Upper lobe of left lung (tissue), 6 donors: ENCODE measurements around the gene TMEM221. TPM values are rescaled to one million over a fixed set of nuclear protein-coding genes. Genes with fewer than 3 reads are reported as not detected.
"Not testable (repeated sequence)": the region's sequence is repeated elsewhere in the genome, so short reads cannot be mapped to it uniquely, and the experiment has no call there.

Experiments
- ATAC-seq, 2 donors: fragments of 200-7000 bp; cut with Tn5 transposase; one replicate each; pipeline ENCODE4 v1.9.1; 2022; ENCODE audit warnings: mild to moderate bottlenecking in 2 of 2, moderate library complexity in 2 of 2; ENCODE audit not compliant: low FRiP score in 2 of 2
- DNase-seq, 2 donors: peaks; one replicate each; pipeline ENCODE4 v3.0.0-alpha.2; 2019 to 2020
- H3K27ac ChIP-seq, 4 donors: fragments of 200-600 bp; sonication (generic); one replicate each; pipeline ENCODE4 v1.5.1; 2016 to 2019
- H3K27me3 ChIP-seq, 4 donors: fragments of 200-600 bp; sonication (generic); one replicate each; pipeline ENCODE4 v1.5.1; 2017 to 2019
- H3K36me3 ChIP-seq, 4 donors: fragments of 200-600 bp; sonication (generic); one replicate each; pipeline ENCODE4 v1.5.1; 2016 to 2019
- H3K4me1 ChIP-seq, 4 donors: fragments of 200-600 bp; sonication (generic); one replicate each; pipeline ENCODE4 v1.5.1; 2018 to 2019
- H3K4me3 ChIP-seq, 4 donors: fragments of 200-600 bp; sonication (generic); one replicate each; pipeline ENCODE4 v1.5.1; 2017 to 2019; ENCODE audit warnings: mild to moderate bottlenecking in 2 of 4, moderate library complexity in 1 of 4
- H3K9me3 ChIP-seq, 4 donors: fragments of 200-600 bp; sonication (generic); one replicate each; pipeline ENCODE4 v1.5.1; 2018 to 2019
- EP300 ChIP-seq, 4 donors: sonication (generic); formaldehyde crosslinking; IDR thresholded peaks; one replicate each; pipeline ENCODE4 v1.5.1; 2017; ENCODE audit warnings: antibody characterized with exemption in 4 of 4, control low read depth in 2 of 4
- POLR2A ChIP-seq, 4 donors: fragments of 450-650 bp; IDR thresholded peaks; one replicate each; pipeline ENCODE4 v1.5.1; 2016 to 2017; ENCODE audit warnings: antibody characterized with exemption in 4 of 4, mild to moderate bottlenecking in 2 of 4
- POLR2AphosphoS5 ChIP-seq, 2 donors: sonication (generic); formaldehyde crosslinking; IDR thresholded peaks; one replicate each; pipeline ENCODE4 v1.5.1; 2017; ENCODE audit warnings: antibody characterized with exemption in 2 of 2
- WGBS, 2 donors: methylation state at CpG; one replicate each; pipeline ENCODE4 v1.1.5; 2017 to 2018; 5-methylcytosine and 5-hydroxymethylcytosine counted together
- total RNA-seq, 6 donors: library from RNA; depleted of rRNA in 4 of 6; stranded (reverse); fragments of >200 nt in 4 of 6; gene quantifications; one replicate each; pipeline versions ENCODE4 v1.1.0 to v1.2.1, GENCODE V29; 2016 to 2021
- TF ChIP-seq, protein P1 (sequence below), 6 experiments: fragments of 450-650 bp in 4 of 6; fragments of 200-600 bp in 2 of 6; sonication (generic) in 2 of 6; IDR thresholded peaks; one replicate each; pipeline ENCODE4 v1.5.1; 2016 to 2019; ENCODE audit warnings: antibody characterized with exemption in 6 of 6
- donor health status: DM: no; HTN: no; CAD: no; lungs with moderate emphysema.
- donor health status: DM: no; HTN: yes; CAD: no; lungs with severe emphysema.

TMEM221 gene
- total RNA-seq, 6 donors from 2014 or later, result 0.14 TPM; not detected in 5

DNA sequence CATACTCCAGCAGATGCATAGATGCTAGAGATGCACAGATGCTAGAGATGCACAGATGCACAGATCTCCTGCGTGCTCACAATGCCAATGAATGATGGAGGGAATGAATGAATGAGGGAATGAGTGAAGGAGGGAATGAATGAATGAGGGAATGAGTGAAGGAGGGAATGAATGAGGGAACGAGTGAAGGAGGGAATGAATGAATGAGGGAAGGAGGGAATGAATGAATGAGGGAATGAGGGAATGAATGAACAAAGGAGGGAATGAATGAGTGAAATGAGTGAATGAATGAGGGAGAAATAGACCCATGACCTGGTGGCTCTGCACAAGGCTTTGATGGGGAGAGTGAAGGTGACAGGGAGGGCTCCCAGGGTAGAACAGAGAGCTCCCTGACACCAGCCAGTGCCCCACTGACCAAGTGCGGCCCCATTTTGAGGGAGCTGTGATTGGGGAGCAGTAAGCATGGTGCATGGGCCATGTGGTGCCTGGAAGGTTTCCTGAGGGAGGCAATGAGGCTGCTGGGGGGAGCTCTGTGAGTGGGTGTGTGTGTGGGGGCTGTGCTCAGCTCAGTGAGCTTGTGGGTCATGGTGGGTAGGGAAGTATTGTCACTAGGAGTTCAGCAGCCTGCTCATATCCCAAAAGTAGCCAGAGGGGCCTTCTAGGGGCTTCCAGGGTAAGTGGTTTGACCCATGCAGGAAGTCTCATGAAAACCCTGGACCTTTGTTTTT lies 34.6 kb upstream of the TMEM221 start:
- Histone ChIP-seq H3K4me3 (no peak overlapping the region), H3K27me3 (no peaks in the 10 kb centered on the region), H3K9me3 (no peaks in the 10 kb centered on the region), H3K27ac (no peak overlapping the region), H3K36me3 (no peaks in the 10 kb centered on the region), H3K4me1 (peaks cover 2 to 10% (median 7%) of the 10 kb centered on the region in 4 donors)
- TF ChIP-seq, protein P1, sequence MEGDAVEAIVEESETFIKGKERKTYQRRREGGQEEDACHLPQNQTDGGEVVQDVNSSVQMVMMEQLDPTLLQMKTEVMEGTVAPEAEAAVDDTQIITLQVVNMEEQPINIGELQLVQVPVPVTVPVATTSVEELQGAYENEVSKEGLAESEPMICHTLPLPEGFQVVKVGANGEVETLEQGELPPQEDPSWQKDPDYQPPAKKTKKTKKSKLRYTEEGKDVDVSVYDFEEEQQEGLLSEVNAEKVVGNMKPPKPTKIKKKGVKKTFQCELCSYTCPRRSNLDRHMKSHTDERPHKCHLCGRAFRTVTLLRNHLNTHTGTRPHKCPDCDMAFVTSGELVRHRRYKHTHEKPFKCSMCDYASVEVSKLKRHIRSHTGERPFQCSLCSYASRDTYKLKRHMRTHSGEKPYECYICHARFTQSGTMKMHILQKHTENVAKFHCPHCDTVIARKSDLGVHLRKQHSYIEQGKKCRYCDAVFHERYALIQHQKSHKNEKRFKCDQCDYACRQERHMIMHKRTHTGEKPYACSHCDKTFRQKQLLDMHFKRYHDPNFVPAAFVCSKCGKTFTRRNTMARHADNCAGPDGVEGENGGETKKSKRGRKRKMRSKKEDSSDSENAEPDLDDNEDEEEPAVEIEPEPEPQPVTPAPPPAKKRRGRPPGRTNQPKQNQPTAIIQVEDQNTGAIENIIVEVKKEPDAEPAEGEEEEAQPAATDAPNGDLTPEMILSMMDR (IDR thresholded peaks at IDR 0.05), result no peak
- no peak for TF ChIP-seq EP300 (IDR thresholded peaks at IDR 0.05)
- TF ChIP-seq POLR2AphosphoS5 (IDR thresholded peaks at IDR 0.05), result no peak
- TF ChIP-seq POLR2A (IDR thresholded peaks at IDR 0.05), result no peak
- whole genome bisulfite sequencing, 2 donors, result 81 to 82% methylated on average over 3 of the region's 3 CpGs
- ATAC-seq (peak in 1 of 2 donors; percentile 11), DNase-seq (no peak)

DNA sequence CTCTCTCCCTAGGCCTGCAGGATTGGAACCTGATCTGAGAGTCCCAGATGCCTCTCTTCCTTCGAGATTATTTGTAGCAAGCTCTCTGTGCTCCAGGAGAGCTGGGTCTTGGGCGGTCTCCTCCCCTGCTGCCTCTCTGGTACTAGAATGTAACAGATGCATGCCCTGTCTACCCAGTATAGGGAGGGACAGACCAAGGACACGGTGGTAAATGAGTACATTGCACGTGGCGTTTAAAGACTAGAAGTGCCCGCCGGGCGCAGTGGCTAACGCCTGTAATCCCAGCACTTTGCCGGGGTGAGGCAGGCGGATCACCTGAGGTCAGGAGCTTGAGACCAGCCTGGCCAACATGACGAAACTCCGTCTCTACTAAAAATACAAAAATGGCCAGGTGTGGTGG lies 33.5 kb upstream of the TMEM221 start:
- Histone ChIP-seq H3K27me3 (no peaks in the 10 kb centered on the region), H3K9me3 (no peaks in the 10 kb centered on the region), H3K4me3 (no peak overlapping the region), H3K36me3 (no peaks in the 10 kb centered on the region), H3K27ac (no peak overlapping the region), H3K4me1 (peaks cover 0 to 4% (median under 1%) of the 10 kb centered on the region in 4 donors)
- WGBS, 2 donors, result 89 to 90% methylated on average over 6 to 12 of the region's 13 CpGs
- TF ChIP-seq, protein P1 (IDR thresholded peaks at IDR 0.05), result no peak
- TF ChIP-seq POLR2A (IDR thresholded peaks at IDR 0.05) (no peak), EP300 (IDR thresholded peaks at IDR 0.05) (no peak), POLR2AphosphoS5 (IDR thresholded peaks at IDR 0.05) (no peak)
- ATAC-seq (no peak), DNase-seq (no peak)

DNA sequence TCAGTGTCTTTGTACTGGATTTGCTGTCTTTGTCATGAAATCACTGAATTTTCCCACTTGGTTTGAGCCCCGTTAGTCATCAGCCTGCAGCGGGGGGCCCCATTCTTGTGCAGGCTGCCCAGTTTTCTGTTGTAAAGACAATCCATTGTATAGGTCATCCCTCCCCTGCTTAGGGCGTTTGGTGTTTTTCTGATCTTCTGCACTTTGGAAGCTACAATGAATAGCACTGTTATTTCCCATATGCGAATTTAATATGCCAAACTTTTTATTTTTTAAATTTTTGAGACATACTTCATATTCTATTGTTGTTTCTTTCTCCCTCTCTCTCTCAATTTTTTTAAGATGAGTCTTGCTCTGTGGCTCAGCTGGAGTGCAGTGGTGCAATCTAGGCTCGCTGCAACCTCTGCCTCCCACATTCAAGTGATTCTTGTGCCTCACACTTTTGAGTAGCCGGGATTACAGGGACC lies 30.9 kb upstream of the TMEM221 start:
- 83 to 87% methylated on average over 6 of the region's 6 CpGs for WGBS, 2 donors
- no peaks in the 10 kb centered on the region for H3K36me3 ChIP-seq
- H3K4me1 ChIP-seq, result peaks cover 12 to 16% (median 14%) of the 10 kb centered on the region in 4 donors
- no peaks in the 10 kb centered on the region for H3K9me3 ChIP-seq
- no peak for DNase-seq
- no peak for TF ChIP-seq EP300 (IDR thresholded peaks at IDR 0.05)
- no peak for TF ChIP-seq POLR2AphosphoS5 (IDR thresholded peaks at IDR 0.05)
- TF ChIP-seq POLR2A (IDR thresholded peaks at IDR 0.05), result no peak
- TF ChIP-seq, protein P1 (IDR thresholded peaks at IDR 0.05), result no peak
- no peak overlapping the region for H3K27ac ChIP-seq
- ATAC-seq, result peak in 1 of 2 donors; percentile 39
- no peaks in the 10 kb centered on the region for H3K27me3 ChIP-seq
- H3K4me3 ChIP-seq, result no peak overlapping the region

DNA sequence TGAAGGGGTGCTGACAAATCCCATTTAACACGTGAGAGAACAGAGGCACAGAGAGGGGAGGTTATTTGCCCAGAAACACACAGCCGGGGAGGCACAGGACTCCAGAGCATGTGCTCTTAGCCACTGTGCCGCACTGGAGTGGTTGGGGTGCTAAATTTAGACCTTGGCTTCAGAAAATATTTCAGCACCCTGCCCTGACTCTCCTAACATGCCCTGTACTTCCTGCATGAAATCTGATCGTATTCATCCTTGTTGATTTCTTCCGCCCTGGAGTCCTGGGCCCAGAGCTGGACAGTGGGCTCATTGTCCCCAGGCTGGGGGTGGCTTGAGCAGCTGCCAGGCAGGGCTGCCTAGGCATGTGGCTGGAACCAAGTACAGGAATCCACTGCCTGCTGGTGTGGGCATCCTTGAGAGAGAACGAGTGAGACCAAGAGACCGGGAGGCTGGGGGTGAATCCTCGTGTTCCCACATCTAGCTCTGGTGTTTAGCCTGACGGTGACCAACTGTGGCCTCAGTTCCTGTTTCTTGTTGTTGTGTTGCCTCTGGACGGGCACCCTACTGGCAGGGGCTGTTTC lies 27.2 kb upstream of the TMEM221 start:
- Histone ChIP-seq H3K4me1 (peaks cover 24 to 43% (median 28%) of the 10 kb centered on the region in 4 donors), H3K36me3 (no peaks in the 10 kb centered on the region), H3K27me3 (no peaks in the 10 kb centered on the region), H3K4me3 (no peak overlapping the region), H3K9me3 (no peaks in the 10 kb centered on the region), H3K27ac (peak overlapping the region; percentile 52 to 79 (median 68))
- TF ChIP-seq POLR2A (IDR thresholded peaks at IDR 0.05), result peak in 1 of 4 donors; percentile 29
- TF ChIP-seq POLR2AphosphoS5 (IDR thresholded peaks at IDR 0.05), result no peak
- peak in 1 of 2 donors; percentile 36 for DNase-seq
- 31 to 34% methylated on average over 5 to 10 of the region's 10 CpGs for WGBS, 2 donors
- peak; percentile 42 to 64 for ATAC-seq

DNA sequence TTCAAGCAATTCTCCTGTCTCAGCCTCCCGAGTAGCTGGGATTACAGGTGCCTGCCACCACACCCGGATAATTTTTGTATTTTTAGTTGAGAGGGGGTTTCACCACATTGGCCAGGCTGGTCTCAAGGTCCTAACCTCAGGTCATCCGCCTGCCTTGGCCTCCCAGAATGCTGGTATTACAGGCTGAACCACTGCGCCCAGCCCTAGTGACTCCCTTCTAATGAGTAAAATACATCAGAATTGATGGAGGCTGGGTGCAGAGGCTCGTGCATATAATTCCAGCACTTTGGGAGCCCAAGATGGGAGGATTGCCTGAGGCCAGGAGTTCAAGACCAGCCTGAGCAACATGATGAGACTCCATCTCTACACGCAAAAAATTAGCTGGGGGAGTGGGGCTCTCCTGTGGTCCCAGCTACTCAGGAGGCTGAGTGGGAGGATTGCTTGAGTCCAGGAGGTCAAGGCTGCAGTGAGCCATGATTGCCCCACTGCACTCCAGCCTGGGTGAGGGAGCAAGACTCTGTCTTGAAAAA lies 26.6 kb upstream of the TMEM221 start:
- WGBS, 2 donors, result 80 to 88% methylated on average over 6 of the region's 6 CpGs
- not testable (repeated sequence) for H3K4me3 ChIP-seq, DNase-seq, ATAC-seq, H3K27me3 ChIP-seq, H3K36me3 ChIP-seq, H3K9me3 ChIP-seq
- Histone ChIP-seq H3K27ac (peak overlapping the region; percentile 52 to 79 (median 68)), H3K4me1 (peaks cover 24 to 44% (median 29%) of the 10 kb centered on the region in 4 donors)
